AG04450 (cell line): ENCODE data around the gene UBE2J2. TPM values are rescaled to one million over a fixed set of nuclear protein-coding genes. Genes with fewer than 3 reads are reported as not detected.

ENCODE experiments used
- CTCF ChIA-PET: fragments of 300-600, 350-600 bp; formaldehyde crosslinking; extraction: SDS; loops from one replicate; lab custom pipeline; 2022; ENCODE audit warnings: antibody characterized with exemption, inconsistent platforms; lab: Charles Lee
- POLR2A ChIA-PET: fragments of 350-600 bp; formaldehyde crosslinking; extraction: SDS; loops from one replicate; lab custom pipeline; 2021; ENCODE audit warnings: antibody characterized with exemption, inconsistent platforms; lab: Yijun Ruan, JAX
- DNase-seq: peaks from one replicate; pipeline ENCODE4 v3.0.0-alpha.2; 2011; ENCODE audit warnings: low read depth, low spot score
- H3K27ac ChIP-seq: one replicate; pipeline ENCODE4 v1.5.1; 2012; ENCODE audit warnings: low read depth, low read length, control low read depth
- H3K27me3 ChIP-seq: one replicate; pipeline ENCODE4 v1.6.0; 2012; ENCODE audit warnings: low read length; ENCODE audit not compliant: control insufficient read depth, insufficient read depth
- H3K4me3 ChIP-seq: 2 replicates; pipeline ENCODE4 v1.5.1; 2011; ENCODE audit warnings: mild to moderate bottlenecking, low read depth, low read length, control low read depth
- H3K9me3 ChIP-seq: 2 replicates; pipeline ENCODE4 v1.5.1; 2012; ENCODE audit warnings: low read length; ENCODE audit not compliant: control insufficient read depth, insufficient read depth
- CTCF ChIP-seq: IDR thresholded peaks from 2 replicates; pipeline ENCODE4 v1.5.1; 2011; ENCODE audit warnings: low read depth, low read length, control low read depth, inconsistent platforms
- polyA plus RNA-seq: library from polyadenylated mRNA; depleted of rRNA; stranded (reverse); fragments of >200 nt; gene quantifications from 2 replicates; pipeline ENCODE4 v1.2.3, GENCODE V29; 2011

Gene UBE2J2
- polyA plus RNA-seq, 1 experiment, result 31.1 TPM

GRCh38 chr1:1239227-1239613 is 34.4 kb downstream of the UBE2J2 start:
- TF ChIP-seq CTCF, result no peak

GRCh38 chr1:1238702-1239178 is 34.9 kb downstream of the UBE2J2 start:
- ChIA-PET CTCF (no interaction called here), POLR2A (no interaction called here)
- no peak for TF ChIP-seq CTCF
- Histone ChIP-seq H3K27me3 (no peaks in the 10 kb centered on the region), H3K9me3 (peaks cover 9% of the 10 kb centered on the region; the same call in 1 of the 2 replicates), H3K27ac (no peak overlapping the region), H3K4me3 (no peak overlapping the region)
- no peak for DNase-seq

More at GRCh38 chr1:1239227-1239613, 34.4 kb downstream of the UBE2J2 start:
- Histone ChIP-seq H3K4me3 (no peak overlapping the region), H3K27me3 (no peaks in the 10 kb centered on the region), H3K9me3 (peaks cover 4% of the 10 kb centered on the region; the same call in 1 of the 2 replicates), H3K27ac (no peak overlapping the region)
- ChIA-PET CTCF (interaction anchor here (1.1 to 1.4 kb wide), 2 partner anchors 11 to 117 kb away, joined by 4 to 5 read pairs; no protein-coding TSS in a partner anchor), POLR2A (no interaction called here)
- no peak for DNase-seq

- DNase-seq, result no peak
- Histone ChIP-seq H3K4me3 (no peak overlapping the region), H3K9me3 (peaks cover 15% of the 10 kb centered on the region; the same call in 1 of the 2 replicates), H3K27me3 (no peaks in the 10 kb centered on the region), H3K27ac (no peak overlapping the region)
- ChIA-PET CTCF (no interaction called here), POLR2A (no interaction called here)
- no peak for TF ChIP-seq CTCF
Measured at GRCh38 chr1:1237874-1238701, 35.6 kb downstream of the UBE2J2 start.

GRCh38 chr1:1236945-1237873 is 36.4 kb downstream of the UBE2J2 start:
- DNase-seq, result no peak
- no peaks in the 10 kb centered on the region for H3K27me3 ChIP-seq
- peaks cover 21% of the 10 kb centered on the region for H3K9me3 ChIP-seq
- TF ChIP-seq CTCF, result no peak
- POLR2A ChIA-PET, result no interaction called here
- H3K4me3 ChIP-seq, result no peak overlapping the region
- CTCF ChIA-PET, result no interaction called here
- no peak overlapping the region for H3K27ac ChIP-seq
